HG03097 (cell line): ENCODE data around the gene SNORC.
"Not testable (repeated sequence)": the region's sequence is repeated elsewhere in the genome, so short reads cannot be mapped to it uniquely, and the experiment has no call there.

Experiments used
- ATAC-seq: cut with Tn5 transposase; IDR thresholded peaks from one replicate; pipeline ENCODE4 v1.9.1; 2021; ENCODE audit not compliant: unreplicated experiment, low FRiP score

The SNORC gene

DNA sequence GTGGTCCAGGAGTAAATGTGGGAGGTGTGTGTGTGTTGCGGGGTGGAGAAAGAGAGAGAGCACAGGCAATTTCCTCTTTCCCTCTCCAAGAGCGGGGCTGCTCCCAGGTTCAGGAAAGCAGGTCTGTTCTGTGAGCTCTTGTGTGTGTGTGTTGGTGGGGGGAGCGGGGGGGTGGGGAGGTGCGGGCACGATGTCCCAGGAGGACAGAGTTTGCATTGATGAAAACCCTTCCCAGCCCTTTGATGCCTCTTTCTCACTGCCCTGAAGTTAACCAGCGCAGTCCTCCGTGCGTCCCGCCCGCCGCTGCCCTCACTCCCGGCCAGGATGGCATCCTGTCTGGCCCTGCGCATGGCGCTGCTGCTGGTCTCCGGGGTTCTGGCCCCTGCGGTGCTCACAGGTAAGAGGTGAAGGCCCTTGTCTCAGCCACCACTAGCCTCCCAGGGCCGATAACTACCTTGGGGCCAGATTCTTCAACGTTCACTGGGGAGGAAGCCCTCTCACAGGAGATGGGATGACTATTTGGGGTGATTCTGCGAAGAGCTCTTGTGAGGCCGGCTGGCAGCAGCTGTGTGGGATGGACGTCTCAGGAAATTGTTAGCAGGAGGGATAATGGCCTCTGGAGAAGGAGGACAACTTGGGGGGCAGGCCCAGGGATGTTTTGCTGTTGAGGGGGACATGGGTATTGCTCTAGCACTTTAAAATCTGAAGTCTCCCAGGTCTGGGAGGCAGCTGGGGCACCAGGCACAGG is at the start of gene SNORC:
TSS of gene SNORC (plus strand) at position 247 of the 748 bp plus-strand sequence. CDS start at position 325, 78 bp downstream.
- no peak for ATAC-seq

DNA sequence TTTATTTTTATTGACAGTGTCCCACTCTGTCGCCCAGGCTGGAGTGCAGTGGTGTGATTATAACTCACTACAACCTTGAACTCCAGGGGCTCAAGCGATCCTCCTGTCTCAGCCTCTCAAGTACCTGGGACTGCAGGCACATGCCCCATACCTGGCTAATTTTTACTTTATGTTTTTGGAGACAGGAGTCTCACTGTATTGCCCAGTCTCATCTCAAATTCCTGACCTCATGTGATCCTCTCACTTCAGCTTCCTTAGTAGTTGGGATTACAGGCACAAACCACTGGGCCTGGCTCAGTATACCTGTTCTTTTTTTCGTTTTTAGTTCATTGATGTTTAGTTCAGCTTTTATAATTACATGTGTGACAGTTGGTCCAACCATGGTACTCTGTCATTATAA is 40.1 kb upstream of the SNORC start:
- ATAC-seq = no peak

DNA sequence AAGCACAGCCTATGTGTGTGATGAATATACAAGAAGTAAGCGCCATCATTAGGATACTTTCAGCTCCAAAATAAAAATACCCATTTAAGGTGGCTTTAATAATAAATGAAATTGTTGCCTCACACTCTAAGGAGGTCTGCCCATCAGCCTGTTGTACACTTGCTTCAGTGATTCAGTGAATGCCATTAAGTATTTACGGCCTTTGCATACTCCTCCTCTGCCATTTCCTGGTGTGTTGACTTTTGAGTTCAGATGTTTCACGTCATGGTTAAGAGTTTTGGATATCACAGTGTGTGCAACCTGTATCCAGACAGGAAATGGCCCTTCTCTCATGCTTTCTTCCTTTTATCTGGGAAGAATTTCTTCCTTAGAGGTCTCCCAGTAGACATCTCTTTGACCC is 38.6 kb upstream of the SNORC start:
- ATAC-seq = no peak

DNA sequence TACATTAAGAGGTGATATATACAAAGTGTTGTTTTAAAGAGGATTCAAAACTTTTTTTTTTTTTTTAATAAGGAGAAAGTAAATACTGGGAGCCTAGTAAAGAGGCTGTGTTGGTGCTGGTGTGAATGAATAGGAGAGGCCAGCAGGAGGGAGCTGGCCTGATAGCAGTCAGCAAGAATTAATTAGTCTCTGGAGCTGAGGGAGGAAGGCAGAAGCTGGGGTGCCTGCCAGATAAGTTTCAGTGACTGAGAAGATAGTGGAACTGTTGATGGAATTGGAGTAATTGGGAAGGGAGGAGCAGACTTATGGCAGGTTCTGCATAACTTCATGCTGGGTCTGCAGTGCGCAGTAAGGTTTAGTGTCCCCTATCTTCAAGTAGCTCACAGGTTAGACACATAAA is 36.2 kb upstream of the SNORC start:
- ATAC-seq = no peak

DNA sequence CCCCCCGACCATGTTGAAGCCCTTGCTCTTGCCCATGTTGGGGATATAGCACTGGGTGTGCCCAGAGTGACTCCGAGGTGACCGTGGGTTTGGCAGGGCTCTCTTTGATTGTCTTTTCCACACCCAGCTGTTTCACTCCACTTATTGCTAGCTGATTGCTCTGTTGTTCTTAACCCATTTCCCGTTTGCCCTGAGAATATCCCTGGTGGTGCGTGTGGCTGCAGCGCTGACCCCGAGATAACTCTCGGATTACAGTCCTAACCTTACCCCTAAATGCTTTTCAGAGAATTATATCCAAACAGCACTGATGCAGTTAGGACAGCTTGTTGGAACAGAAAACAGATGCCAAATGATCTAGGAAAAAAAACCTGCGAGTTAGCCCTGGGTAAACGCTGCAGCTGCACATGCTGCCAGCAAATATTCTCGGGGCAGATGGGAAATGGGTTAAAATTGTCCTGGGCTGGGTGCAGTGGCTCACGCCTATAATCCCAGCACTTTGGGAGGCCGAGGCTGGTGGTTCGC is 34.3 kb upstream of the SNORC start:
- no peak for ATAC-seq

DNA sequence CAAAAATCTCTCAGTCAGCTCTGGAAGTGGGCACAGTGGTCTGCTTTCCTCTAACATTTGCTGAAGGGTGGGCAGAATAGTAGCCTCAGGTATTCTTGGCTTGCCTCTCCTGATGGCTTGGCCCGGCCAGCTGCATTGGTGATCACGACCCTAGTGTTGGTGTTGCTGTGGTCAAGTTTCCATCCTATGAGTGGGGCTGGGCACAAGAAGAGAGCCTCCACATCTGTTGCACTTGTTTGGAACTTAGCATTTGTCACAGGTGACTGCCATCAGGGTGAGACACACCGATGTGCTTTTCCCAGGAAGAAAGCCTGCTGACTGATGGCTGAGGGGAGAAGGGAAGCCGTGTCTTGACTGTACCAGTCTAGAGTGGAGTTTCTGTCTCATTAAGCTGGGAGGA is 33.1 kb upstream of the SNORC start:
- ATAC-seq = no peak

DNA sequence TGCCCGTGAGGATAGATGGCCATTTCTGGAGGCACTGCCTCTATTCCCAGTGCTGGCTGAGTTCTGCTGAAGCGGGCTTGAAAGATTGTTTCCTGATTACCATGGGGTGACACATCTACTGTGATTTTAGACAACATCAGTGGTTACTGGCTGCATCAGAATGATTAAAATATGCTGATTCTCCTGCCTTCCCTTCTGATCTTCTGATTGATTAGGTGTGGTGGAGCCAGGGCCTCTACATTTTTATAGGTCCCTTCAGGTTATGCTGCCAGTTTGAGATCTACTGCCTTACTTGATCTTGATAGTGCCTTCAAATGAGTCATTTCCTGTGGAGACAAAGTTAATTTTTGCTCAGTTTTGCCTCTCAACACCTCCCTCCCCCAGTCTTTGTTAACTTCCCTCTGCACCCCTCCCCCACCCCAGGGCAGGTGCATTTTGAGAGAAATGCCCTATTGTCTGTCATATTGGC is 31.6 kb upstream of the SNORC start:
- peak; percentile 79 for ATAC-seq

DNA sequence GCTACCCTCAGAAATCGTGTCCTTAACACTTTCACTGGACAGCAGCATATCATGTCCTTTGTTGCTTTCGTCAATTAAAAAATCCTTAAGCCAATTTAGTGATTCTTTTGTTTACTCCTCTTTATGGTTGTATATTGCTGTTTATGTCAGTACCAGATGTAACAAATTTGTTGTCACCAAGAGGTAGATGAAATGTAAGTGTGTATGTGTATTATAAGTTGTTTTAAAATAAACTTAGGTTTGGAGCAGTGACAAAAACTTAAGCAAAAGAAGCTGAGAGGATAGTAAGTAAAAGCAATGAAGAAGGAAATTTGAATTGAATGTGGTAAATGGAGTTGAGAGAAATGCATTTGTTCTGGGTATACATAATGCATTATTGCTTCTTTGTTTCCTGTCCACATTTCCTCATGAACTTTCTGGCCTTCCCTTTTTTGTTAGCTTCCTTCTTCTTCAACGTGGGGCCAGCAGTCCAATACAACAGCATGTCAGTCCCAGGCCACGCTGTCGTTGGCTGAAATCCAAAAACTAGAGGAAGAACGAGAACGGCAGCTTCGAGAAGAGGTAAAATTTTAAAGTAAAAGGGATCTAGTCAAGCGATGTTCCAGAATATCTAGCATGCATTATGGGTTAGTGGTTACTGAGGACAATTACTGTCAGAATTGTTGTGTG is 30.5 kb upstream of the SNORC start:
- ATAC-seq = no peak

DNA sequence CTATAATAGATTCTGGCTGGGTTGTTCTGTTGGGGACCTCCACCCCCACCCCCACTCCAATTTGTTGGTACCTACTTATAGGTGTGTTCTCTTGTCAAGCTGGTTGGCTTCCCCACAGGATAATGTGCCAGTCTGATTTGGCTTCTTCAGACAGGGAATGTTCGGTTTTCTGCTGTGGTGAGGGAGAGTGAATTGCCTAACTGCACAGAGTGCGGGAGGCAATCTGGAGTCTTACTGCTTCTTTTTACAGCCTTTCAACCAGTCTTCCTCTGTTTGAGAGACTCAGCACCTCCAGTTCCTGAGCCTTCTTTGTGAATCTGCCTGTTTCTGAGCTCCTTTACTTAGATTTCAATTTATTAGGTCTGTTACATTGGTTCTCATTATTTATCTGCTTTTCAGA is 27.4 kb upstream of the SNORC start:
- no peak for ATAC-seq

DNA sequence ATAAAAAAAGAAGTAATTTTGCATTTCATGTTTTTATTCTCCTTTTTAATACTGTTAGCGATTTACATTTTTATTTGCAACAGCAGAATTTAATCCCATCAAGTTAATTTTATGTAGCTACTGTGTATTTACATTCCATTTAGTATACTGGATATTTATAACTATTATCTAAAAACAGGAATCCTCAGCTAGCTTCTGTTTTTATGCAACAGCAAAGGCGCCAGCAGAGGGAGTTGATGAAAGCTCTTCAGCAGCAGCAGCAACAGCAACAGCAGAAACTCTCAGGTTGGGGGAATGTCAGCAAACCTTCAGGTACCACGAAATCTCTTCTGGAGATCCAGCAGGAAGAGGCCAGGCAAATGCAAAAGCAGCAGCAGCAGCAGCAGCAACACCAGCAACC is 26.2 kb upstream of the SNORC start:
- no peak for ATAC-seq

DNA sequence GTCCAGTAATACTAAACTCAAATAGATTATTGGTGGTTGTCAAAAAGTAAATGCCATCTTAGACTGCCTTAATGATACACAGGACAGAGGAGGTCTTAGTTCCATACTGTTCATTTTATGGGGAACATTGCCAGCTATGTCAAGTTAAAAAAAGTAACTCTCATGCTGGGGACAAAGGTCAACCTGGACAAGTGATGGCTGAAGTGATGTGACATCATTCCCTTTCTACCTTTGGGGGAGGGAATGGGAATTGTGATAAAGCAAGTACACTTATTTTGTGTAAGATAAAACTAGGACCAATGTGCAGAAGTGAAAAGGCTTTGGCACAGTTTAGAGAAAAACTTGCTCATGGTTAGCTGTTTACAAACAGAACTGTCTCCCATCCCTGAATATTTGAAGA is 24.0 kb upstream of the SNORC start:
- no peak for ATAC-seq

DNA sequence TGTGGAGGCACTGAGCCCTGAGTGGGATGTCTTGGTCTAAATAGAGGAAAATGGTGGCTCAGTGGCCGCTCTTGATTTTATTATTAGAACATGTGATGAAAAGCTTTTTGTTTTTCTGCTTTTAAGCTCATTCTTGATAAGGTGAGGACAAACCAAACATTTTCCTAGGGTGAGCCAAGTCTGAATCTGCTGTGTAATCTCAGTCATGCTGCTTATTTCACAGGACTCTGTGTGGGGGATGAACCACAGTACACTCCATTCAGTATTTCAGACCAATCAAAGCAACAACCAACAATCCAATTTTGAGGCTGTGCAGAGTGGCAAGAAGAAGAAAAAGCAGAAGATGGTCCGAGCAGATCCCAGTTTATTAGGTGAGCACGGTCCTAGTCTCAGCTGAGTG is 20.0 kb upstream of the SNORC start:
- ATAC-seq = no peak

DNA sequence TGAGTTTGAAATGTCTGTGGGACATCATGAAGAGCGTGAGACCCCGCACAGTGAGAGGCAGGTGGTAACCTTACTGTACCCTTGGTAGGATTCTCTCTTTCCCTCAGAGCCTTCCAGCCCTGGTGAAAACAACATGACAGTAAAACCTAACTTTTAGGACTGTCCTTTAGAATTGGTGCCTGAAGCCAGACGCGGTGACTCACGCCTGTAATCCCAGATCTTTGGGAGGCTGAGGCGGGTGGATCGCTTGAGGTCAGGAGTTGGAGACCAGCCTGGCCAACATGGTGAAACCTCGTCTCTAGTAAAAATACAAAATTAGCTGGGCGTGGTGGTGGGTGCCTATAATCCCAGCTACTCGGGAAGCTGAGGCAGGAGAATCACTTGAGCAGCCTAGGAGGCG is 18.0 kb upstream of the SNORC start:
- ATAC-seq = not testable (repeated sequence)

DNA sequence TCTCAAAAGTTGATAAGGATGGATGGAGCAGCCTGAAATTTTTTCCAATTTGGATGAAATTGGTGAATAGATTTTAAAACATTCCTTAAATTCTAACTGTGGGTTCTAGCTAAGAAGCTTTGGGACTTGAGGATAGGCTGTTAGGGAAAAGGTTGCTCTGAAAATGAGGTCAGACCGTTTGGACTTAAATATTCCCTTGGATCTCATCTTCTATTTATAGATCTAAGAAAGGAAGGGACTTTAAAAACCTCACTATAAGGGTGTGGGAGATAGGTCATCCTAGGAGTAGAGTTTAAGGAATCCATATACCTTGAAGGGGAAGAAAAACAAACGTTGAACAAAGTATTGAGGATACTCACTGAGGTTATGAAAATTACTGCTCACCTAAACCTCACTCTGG is 17.4 kb upstream of the SNORC start:
- ATAC-seq = no peak

DNA sequence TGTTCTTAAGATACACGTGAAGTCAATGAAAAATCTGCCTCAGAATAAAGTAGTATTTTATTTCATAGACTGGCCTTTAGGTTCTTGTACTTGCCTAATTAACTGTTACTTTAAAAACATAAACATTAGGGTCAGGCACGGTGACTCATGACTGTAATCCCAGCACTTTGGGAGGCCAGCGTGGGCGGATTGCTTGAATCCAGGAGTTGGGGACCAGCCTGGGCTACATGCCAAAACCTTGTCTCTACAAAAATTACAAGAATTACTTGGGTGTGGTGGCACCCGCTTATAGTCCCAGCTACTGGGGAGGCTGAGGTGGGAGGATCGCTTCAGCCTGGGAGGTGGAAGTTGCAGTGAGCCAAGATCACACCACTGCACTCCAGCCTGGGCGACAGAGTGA is 16.0 kb upstream of the SNORC start:
- no peak for ATAC-seq

DNA sequence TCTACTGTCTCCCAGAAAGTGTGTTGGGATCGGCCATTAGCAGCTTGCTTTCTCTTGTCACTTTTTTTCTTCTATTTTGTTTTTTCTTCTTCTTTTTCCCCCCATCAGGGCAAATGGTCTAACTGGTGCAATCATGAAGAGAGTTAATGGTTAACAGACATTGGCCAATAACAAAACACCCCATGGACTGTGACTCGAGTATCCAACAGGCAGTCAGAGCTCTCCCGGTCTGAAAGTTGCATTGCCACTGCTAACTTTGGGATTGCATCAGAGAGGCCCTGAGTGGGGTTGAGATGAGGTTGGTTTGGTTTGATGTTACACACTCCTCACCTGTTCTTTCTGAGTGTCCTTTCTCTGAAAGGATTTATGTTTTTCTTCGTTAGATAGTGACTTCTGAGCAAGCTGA is 12.9 kb upstream of the SNORC start:
- ATAC-seq = no peak

DNA sequence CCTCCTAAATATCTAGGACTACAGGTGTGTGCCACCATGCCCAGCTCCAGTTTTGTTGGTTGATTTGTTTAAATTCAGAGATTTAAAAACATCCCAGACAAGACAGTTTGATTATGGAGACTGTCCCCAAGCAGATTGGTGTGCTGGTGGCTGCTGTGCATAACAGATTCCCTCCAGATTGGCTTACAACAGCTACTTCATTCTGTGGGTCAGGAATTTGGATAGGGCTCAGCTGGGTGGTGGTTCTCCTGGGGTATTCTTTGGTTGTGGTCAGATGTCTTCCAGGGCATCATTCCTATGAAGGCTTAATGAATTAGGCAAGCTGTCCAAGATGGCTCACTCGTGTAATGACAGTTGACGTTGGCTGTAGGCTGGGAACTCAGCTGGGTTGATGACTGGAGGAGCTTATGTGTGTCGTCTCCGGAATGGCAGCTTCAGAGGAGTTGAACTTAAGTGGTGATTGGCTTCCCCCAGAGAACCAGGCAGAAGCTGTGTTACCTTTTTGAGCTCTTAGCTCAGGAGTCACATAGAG is 10.6 kb upstream of the SNORC start:
- ATAC-seq = no peak

DNA sequence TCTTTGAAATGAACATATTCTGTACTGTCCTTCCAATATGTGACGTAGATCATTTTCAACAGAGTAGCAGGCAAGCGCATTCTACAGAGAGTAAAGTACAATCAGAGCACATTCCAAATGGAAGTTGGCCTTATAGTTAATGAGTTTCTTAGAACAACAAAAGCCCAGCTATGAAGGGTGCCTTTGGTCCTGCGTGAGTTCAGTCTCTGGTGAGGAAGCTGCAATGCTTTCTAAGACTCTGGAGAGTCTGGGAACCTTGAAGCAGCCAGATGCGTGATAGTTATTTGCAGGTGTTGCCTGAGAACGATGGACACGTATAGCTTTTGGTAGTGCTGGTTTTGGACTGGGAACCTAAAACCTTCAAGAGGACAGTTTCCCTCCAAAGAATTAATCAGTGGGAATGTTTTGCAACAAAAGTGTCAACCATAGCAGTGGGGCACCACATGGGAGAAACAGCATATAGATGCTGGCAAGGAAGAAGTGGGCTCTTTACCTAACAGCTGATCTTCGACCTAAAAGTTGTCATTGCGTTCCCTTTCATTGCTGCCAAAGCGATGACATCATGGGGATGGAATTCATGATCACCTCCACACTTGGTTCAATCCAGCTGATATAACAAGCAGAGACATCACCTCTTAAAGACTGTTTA is 9.3 kb upstream of the SNORC start:
- ATAC-seq = no peak

DNA sequence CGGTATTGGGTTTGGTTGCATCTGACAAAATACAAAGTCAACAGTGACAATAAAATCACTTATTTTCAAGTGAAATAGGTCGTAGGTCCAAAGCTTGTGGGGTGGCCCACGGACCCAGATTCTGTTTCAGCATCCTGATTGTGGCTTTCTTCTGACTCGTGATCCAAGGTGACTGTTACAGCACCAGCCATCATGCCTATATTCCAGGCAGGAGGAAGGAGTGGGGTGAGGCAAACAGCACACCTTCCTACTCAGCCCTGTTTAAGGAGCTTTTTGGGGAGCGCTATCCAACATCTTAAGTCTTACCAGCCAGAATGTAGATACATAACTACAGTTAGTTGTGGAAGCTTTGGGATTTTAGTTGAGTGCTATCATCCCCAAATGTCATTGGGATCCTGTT is 8.7 kb upstream of the SNORC start:
- ATAC-seq = no peak

DNA sequence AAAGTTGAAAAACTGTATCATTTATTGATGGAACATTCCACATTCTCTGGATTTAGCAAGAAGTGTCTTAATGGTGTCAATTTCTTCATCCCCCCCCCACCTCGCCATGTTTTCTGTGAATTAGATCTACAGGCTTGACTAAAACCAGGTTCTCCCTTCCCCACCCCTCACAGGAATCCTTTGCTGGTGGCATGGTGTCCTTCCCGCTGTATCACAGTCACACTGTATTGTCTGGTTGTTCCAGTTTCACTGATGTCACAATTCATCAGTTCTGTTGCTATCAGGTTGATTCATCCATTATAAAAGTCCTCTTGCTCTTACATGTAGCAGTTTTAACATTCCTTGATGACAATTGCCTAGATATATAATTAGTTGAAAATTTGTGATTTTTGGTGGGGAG is 6.1 kb upstream of the SNORC start:
- no peak for ATAC-seq

DNA sequence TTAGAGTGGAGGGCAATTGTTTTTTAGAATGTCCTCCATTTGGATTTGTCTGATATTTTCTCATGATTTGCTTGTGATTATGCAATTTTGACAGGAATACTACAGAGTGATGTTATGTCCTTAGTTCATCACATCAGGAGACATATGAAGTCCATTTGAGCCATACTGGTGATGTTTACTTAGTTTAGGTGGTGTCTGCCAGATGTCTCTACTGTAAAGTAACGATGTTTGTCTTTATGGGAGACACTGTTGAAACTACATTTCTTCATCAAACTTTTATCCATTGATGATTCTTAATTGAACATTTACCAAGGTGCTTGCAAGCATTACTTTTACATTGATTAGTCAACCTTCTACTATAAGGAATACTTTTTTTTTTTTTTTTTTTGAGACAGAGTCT is 4.9 kb upstream of the SNORC start:
- ATAC-seq = no peak
